HEK293 (cell line): ENCODE measurements around the gene ARHGAP8.

Experiments used
- CTCF ChIA-PET: fragments of 350-600 bp; formaldehyde crosslinking; extraction: SDS; loops from one replicate; lab custom pipeline; 2021; ENCODE audit warnings: antibody characterized with exemption; lab: Yijun Ruan, JAX
- POLR2A ChIA-PET: fragments of 300-600 bp; formaldehyde crosslinking; extraction: SDS; loops from one replicate; lab custom pipeline; 2020; ENCODE audit warnings: antibody characterized with exemption, inconsistent platforms; lab: Yijun Ruan, JAX
- H3K27ac ChIP-seq: fragments of 200-500 bp; sonication (Bioruptor generic); 2 replicates; pipeline ENCODE4 v1.5.1; 2014; ENCODE audit warnings: low read depth, low read length, control low read depth, inconsistent platforms; ENCODE audit errors: extremely low read depth
- H3K36me3 ChIP-seq, 2 experiments: fragments of 200-500 bp in 1 of 2; sonication (Bioruptor generic) in 1 of 2; 1 replicate in 1 of 2; 2 replicates in 1 of 2; pipeline ENCODE4 v1.5.1; 2014 to 2017; ENCODE audit warnings: inconsistent platforms in 2 of 2, low read length in 2 of 2; ENCODE audit not compliant: control insufficient read depth in 2 of 2, insufficient read depth in 1 of 2
- H3K4me1 ChIP-seq: fragments of 200-500 bp; sonication (Bioruptor generic); 2 replicates; pipeline ENCODE4 v1.5.1; 2014; ENCODE audit warnings: mild to moderate bottlenecking, low read length, inconsistent platforms; ENCODE audit not compliant: control insufficient read depth, insufficient read depth
- H3K4me3 ChIP-seq: 2 replicates; pipeline ENCODE4 v1.5.1; 2011; ENCODE audit warnings: low read depth, mild to moderate bottlenecking, control low read depth, low read length, moderate library complexity
- H3K9me3 ChIP-seq: fragments of 200-500 bp; sonication (Bioruptor generic); 2 replicates; pipeline ENCODE4 v1.5.1; 2014; ENCODE audit warnings: low read depth, low read length, inconsistent platforms; ENCODE audit not compliant: control insufficient read depth, insufficient read depth
- YY1 ChIP-seq: fragments of 450-650 bp; formaldehyde crosslinking; IDR thresholded peaks from 2 replicates; pipeline ENCODE4 v1.5.1; 2018; ENCODE audit warnings: missing biosample characterization, missing genetic modification characterization
- ZBTB44 ChIP-seq: fragments of 450-650 bp; IDR thresholded peaks from 2 replicates; pipeline ENCODE4 v1.5.1; 2018; ENCODE audit warnings: missing biosample characterization, mild to moderate bottlenecking, missing genetic modification characterization
- ZBTB8A ChIP-seq: fragments of 450-650 bp; formaldehyde crosslinking; IDR thresholded peaks from 2 replicates; pipeline ENCODE4 v1.5.1; 2016; ENCODE audit warnings: missing biosample characterization, missing genetic modification characterization
- ZNF157 ChIP-seq: fragments of 450-650 bp; formaldehyde crosslinking; IDR thresholded peaks from 2 replicates; pipeline ENCODE4 v1.5.1; 2016; ENCODE audit warnings: missing biosample characterization, missing genetic modification characterization
- ZNF26 ChIP-seq: fragments of 450-650 bp; formaldehyde crosslinking; IDR thresholded peaks from 2 replicates; pipeline ENCODE4 v1.5.1; 2016; ENCODE audit warnings: missing biosample characterization, missing genetic modification characterization
- ZNF366 ChIP-seq: fragments of 450-650 bp; formaldehyde crosslinking; conservative IDR thresholded peaks from 2 replicates; pipeline ENCODE4 v1.5.1; 2016; ENCODE audit warnings: missing biosample characterization, missing genetic modification characterization
- ZNF510 ChIP-seq: fragments of 450-650 bp; formaldehyde crosslinking; IDR thresholded peaks from 2 replicates; pipeline ENCODE4 v1.5.1; 2018; ENCODE audit warnings: mild to moderate bottlenecking, missing genetic modification characterization, missing biosample characterization; ENCODE audit not compliant: insufficient replicate concordance
- ZNF776 ChIP-seq: fragments of 450-650 bp; formaldehyde crosslinking; IDR thresholded peaks from 2 replicates; pipeline ENCODE4 v1.5.0; 2017; ENCODE audit warnings: missing biosample characterization, missing genetic modification characterization, borderline replicate concordance
- ZNF792 ChIP-seq: fragments of 450-650 bp; formaldehyde crosslinking; IDR thresholded peaks from 2 replicates; pipeline ENCODE4 v1.5.1; 2016; ENCODE audit warnings: missing biosample characterization, missing genetic modification characterization
- ZSCAN16 ChIP-seq: fragments of 450-650 bp; formaldehyde crosslinking; IDR thresholded peaks from 2 replicates; pipeline ENCODE4 v1.5.1; 2016; ENCODE audit warnings: missing biosample characterization, missing genetic modification characterization
- TF ChIP-seq, protein P1 (sequence below): fragments of 450-650 bp; formaldehyde crosslinking; IDR thresholded peaks from 2 replicates; pipeline ENCODE4 v1.5.1; 2017; ENCODE audit warnings: missing biosample characterization, missing genetic modification characterization
- TF ChIP-seq, protein P2 (sequence below): fragments of 450-650 bp; IDR thresholded peaks from 2 replicates; pipeline ENCODE4 v1.5.1; 2018; ENCODE audit warnings: missing biosample characterization, missing genetic modification characterization
- TF ChIP-seq, protein P3 (sequence below): fragments of 450-650 bp; formaldehyde crosslinking; IDR thresholded peaks from 2 replicates; pipeline ENCODE4 v1.5.1; 2017; ENCODE audit warnings: missing biosample characterization, mild to moderate bottlenecking, missing genetic modification characterization, moderate library complexity

ARHGAP8 gene

GRCh38 chr22:44783091-44783490 lies 30.7 kb downstream of the ARHGAP8 start:
- no peaks in the 10 kb centered on the region for H3K9me3 ChIP-seq

DNA sequence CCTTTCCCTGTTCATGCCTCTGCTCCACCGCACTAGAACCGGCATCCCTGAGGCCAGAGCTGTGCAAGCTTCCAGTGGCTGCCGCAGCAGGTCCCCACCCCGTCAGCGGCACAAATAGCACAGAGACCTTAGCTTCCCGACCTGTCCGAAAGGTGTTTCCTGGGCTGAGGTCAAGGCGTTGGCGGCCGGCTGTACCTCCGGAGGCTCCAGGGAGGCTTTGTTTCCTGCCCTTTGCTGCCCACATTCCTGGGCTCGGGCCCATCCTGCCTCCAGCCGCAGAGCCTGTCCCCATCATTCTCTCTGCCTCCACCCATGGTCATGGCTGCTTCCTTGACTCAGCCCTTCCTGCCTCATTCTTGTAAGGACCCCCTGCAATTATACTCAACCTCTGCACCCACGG lies 31.2 kb downstream of the ARHGAP8 start:
- no peak for TF ChIP-seq ZNF26 (tag by site-specific recombination)
- TF ChIP-seq ZNF792, result no peak
- no peak for TF ChIP-seq ZBTB8A (tag by site-specific recombination)
- TF ChIP-seq, protein P1, sequence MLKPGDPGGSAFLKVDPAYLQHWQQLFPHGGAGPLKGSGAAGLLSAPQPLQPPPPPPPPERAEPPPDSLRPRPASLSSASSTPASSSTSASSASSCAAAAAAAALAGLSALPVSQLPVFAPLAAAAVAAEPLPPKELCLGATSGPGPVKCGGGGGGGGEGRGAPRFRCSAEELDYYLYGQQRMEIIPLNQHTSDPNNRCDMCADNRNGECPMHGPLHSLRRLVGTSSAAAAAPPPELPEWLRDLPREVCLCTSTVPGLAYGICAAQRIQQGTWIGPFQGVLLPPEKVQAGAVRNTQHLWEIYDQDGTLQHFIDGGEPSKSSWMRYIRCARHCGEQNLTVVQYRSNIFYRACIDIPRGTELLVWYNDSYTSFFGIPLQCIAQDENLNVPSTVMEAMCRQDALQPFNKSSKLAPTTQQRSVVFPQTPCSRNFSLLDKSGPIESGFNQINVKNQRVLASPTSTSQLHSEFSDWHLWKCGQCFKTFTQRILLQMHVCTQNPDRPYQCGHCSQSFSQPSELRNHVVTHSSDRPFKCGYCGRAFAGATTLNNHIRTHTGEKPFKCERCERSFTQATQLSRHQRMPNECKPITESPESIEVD, result no peak
- TF ChIP-seq, protein P2, sequence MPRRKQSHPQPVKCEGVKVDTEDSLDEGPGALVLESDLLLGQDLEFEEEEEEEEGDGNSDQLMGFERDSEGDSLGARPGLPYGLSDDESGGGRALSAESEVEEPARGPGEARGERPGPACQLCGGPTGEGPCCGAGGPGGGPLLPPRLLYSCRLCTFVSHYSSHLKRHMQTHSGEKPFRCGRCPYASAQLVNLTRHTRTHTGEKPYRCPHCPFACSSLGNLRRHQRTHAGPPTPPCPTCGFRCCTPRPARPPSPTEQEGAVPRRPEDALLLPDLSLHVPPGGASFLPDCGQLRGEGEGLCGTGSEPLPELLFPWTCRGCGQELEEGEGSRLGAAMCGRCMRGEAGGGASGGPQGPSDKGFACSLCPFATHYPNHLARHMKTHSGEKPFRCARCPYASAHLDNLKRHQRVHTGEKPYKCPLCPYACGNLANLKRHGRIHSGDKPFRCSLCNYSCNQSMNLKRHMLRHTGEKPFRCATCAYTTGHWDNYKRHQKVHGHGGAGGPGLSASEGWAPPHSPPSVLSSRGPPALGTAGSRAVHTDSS (tag by site-specific recombination), result no peak
- Histone ChIP-seq H3K36me3 (peaks cover 3 to 9% of the 10 kb centered on the region in 2 experiments; a peak in 2 of 3 replicates), H3K27ac (no peak overlapping the region), H3K4me1 (no peaks in the 10 kb centered on the region), H3K4me3 (no peak overlapping the region), H3K9me3 (no peaks in the 10 kb centered on the region)
- ChIA-PET CTCF (interaction anchor here (0.6 to 0.7 kb wide), 2 partner anchors 14 to 45 kb away, joined by 3 read pairs; no protein-coding TSS in a partner anchor), POLR2A (no interaction called here)

More at GRCh38 chr22:44783091-44783490, 30.7 kb downstream of the ARHGAP8 start:
- Histone ChIP-seq H3K36me3 (peaks cover 3 to 9% of the 10 kb centered on the region in 2 experiments; a peak in 2 of 3 replicates), H3K4me1 (no peaks in the 10 kb centered on the region), H3K4me3 (no peak overlapping the region), H3K27ac (no peak overlapping the region)
- CTCF ChIA-PET, result interaction anchor here (0.6 to 0.7 kb wide), 3 partner anchors 14 to 324 kb away, joined by 3 read pairs; no protein-coding TSS in a partner anchor
- POLR2A ChIA-PET, result no interaction called here
- no peak for TF ChIP-seq ZSCAN16 (tag by site-specific recombination)

- H3K4me3 ChIP-seq, result no peak overlapping the region
- H3K9me3 ChIP-seq, result no peaks in the 10 kb centered on the region
- no peaks in the 10 kb centered on the region for H3K4me1 ChIP-seq
- TF ChIP-seq YY1, result no peak
- TF ChIP-seq, protein P3, sequence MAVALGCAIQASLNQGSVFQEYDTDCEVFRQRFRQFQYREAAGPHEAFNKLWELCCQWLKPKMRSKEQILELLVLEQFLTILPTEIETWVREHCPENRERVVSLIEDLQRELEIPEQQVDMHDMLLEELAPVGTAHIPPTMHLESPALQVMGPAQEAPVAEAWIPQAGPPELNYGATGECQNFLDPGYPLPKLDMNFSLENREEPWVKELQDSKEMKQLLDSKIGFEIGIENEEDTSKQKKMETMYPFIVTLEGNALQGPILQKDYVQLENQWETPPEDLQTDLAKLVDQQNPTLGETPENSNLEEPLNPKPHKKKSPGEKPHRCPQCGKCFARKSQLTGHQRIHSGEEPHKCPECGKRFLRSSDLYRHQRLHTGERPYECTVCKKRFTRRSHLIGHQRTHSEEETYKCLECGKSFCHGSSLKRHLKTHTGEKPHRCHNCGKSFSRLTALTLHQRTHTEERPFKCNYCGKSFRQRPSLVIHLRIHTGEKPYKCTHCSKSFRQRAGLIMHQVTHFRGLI (tag by site-specific recombination), result no peak
- TF ChIP-seq ZNF776 (tag by site-specific recombination), result no peak
- no peak for TF ChIP-seq ZNF366
- no peak for TF ChIP-seq ZBTB44 (tag by site-specific recombination)
- no peak for TF ChIP-seq ZNF510 (tag by site-specific recombination)
- no peak for TF ChIP-seq ZNF157 (tag by site-specific recombination)
- TF ChIP-seq, all 188 proteins: peak for 0
- Histone ChIP-seq H3K36me3 (peaks cover 3 to 9% of the 10 kb centered on the region in 2 experiments; a peak in 2 of 3 replicates), H3K27ac (no peak overlapping the region)
- POLR2A ChIA-PET, result no interaction called here
- CTCF ChIA-PET, result no interaction called here
Observed at GRCh38 chr22:44786136-44786535, 33.8 kb downstream of the ARHGAP8 start.
